ENCODE data around the gene LRSAM1.
A peak's percentile ranks its signal among the peaks of the same experiment; 100 is the strongest.

Gene LRSAM1

GRCh38 chr9:127519301-127520166 lies 68.2 kb downstream of the LRSAM1 start:
- DNase-seq, result no peak

- DNase-seq, result no peak
Observed at GRCh38 chr9:127520941-127521918, 69.9 kb downstream of the LRSAM1 start.

- no peak for DNase-seq
Observed at GRCh38 chr9:127521919-127522304, 70.6 kb downstream of the LRSAM1 start.

GRCh38 chr9:127522727-127523126 lies 71.4 kb downstream of the LRSAM1 start:
- no peak for DNase-seq

GRCh38 chr9:127523312-127523851 lies 72.1 kb downstream of the LRSAM1 start:
- DNase-seq, result no peak

- DNase-seq, result no peak
Observed at GRCh38 chr9:127524373-127524772, 73.1 kb downstream of the LRSAM1 start.

GRCh38 chr9:127525401-127526188 lies 74.3 kb downstream of the LRSAM1 start:
- no peak for DNase-seq

- no peak for DNase-seq
Observed at GRCh38 chr9:127526655-127527559, 75.6 kb downstream of the LRSAM1 start.

GRCh38 chr9:127527560-127528268 lies 76.4 kb downstream of the LRSAM1 start:
- no peak for DNase-seq

- no peak for DNase-seq
Observed at GRCh38 chr9:127528422-127529251, 77.3 kb downstream of the LRSAM1 start.

- DNase-seq, result no peak
Observed at GRCh38 chr9:127529671-127530070, 78.4 kb downstream of the LRSAM1 start.

- DNase-seq, result no peak
Observed at GRCh38 chr9:127530206-127530941, 79.1 kb downstream of the LRSAM1 start.

- DNase-seq, result peak; percentile 35
Observed at GRCh38 chr9:127531676-127532075, 80.4 kb downstream of the LRSAM1 start.

- DNase-seq, result no peak
Observed at GRCh38 chr9:127534250-127534906, 83.1 kb downstream of the LRSAM1 start.

- DNase-seq, result no peak
Observed at GRCh38 chr9:127534931-127535330, 83.6 kb downstream of the LRSAM1 start.

GRCh38 chr9:127535396-127535795 lies 84.1 kb downstream of the LRSAM1 start:
- DNase-seq, result no peak

- DNase-seq, result no peak
Observed at GRCh38 chr9:127535834-127536233, 84.5 kb downstream of the LRSAM1 start.

- no peak for DNase-seq
Observed at GRCh38 chr9:127536499-127536898, 85.2 kb downstream of the LRSAM1 start.

- DNase-seq, result no peak
Observed at GRCh38 chr9:127537014-127537413, 85.7 kb downstream of the LRSAM1 start.

All from DMS153 (cell line).